ENCODE data around the gene FBXO11.

FBXO11 gene

DNA sequence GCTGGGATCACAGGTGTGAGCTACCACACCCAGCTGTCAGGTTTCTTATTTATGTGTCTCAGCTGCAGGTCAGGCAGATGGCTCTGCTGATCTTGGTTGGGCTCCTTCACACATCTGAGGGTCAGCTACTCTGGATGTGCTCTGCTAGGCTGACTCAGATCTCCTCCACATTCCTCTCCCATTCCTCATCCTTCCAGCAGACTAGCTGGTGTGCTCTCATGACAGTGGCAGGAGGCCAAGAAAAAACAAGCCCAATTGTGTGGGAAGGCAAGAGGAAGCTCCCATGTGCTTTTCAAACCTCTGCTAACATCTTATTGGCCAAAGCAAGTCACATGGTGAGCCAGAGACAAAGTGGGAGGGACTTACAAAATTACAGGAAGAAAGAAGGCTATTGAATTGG, 135.1 kb downstream of the FBXO11 start:
- DNase-seq (ENCODE audit: low read depth, low spot score): peak; percentile 80
- H3K4me3 ChIP-seq (ENCODE audit: low read depth, low read length): no peak overlapping the region
- ChIA-PET CTCF (interaction anchor here (0.9 to 9.2 kb wide), 5 partner anchors 9 to 434 kb away, joined by 3 to 276 read pairs (median 3); partner anchors contain the start of genes MSH2 and MSH6), POLR2A (no interaction called here)
- TF ChIP-seq, protein P1, sequence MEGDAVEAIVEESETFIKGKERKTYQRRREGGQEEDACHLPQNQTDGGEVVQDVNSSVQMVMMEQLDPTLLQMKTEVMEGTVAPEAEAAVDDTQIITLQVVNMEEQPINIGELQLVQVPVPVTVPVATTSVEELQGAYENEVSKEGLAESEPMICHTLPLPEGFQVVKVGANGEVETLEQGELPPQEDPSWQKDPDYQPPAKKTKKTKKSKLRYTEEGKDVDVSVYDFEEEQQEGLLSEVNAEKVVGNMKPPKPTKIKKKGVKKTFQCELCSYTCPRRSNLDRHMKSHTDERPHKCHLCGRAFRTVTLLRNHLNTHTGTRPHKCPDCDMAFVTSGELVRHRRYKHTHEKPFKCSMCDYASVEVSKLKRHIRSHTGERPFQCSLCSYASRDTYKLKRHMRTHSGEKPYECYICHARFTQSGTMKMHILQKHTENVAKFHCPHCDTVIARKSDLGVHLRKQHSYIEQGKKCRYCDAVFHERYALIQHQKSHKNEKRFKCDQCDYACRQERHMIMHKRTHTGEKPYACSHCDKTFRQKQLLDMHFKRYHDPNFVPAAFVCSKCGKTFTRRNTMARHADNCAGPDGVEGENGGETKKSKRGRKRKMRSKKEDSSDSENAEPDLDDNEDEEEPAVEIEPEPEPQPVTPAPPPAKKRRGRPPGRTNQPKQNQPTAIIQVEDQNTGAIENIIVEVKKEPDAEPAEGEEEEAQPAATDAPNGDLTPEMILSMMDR (IDR thresholded peaks at IDR 0.05; ENCODE audit: insufficient read depth, low read length, missing control alignments): no peak

DNA sequence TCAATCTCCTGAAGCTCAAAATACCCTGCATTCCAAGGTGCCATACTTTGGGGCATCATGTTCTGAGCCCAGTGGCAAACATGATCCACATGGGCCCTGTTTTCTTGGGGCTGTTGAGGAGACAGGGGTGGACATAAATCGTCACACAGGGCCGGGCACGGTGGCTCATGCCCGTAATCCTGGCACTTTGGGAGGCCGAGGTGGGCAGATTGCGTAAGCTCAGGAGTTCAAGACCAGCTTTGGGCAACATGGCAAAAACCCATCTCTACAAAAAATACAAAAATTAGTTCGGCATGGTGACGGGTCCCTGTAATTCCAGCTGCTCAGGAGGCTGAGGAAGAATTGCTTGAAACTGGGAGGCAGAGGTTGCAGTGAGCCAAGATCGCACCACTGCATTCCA, 137.0 kb downstream of the FBXO11 start:
- CTCF ChIA-PET: interaction anchor here (1.1 to 9.2 kb wide), 6 partner anchors 9 to 434 kb away, joined by 3 to 276 read pairs (median 30); partner anchors contain the start of gene MSH6
- H3K4me3 ChIP-seq (ENCODE audit: low read depth, low read length): no peak overlapping the region
- POLR2A ChIA-PET: no interaction called here
- TF ChIP-seq, protein P1 (IDR thresholded peaks at IDR 0.05; ENCODE audit: insufficient read depth, low read length, missing control alignments): no peak
- no peak for DNase-seq (ENCODE audit: low read depth, low spot score)

DNA sequence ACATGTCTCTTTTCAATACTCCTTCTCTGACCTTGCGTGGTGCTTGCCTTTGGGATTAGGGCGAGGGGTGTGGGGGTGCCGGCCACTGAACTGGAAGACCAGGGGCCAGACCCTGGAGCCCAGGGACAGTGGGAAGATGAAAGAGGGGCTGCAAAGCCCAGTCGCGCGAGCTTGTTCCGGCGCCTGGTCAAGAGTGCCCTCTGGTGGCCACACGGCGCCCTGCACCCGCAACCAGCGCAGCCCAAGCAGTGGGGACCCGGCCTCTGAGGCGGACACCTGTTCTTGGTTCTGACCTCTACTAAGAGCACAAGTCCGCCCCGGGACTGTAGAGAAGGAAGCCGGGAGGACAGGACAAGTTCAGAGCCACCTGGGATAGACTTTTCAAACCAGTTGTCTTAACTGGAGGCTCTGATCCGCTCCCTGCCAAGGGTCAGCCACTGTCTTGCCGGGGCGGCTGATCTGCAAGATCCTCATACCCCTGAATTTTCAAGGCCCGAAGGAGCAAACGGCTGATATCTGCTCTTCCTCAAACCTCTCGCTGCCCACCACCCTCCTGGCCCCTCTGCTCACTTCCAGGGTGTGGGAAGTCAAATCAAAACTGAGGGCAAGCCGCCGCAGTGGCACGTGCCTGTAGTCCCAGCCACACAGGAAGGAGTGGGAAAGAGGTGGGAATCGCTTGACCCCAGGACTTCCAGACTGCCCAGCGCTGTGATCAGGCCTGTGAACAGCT, 138.3 kb downstream of the FBXO11 start:
- DNase-seq (ENCODE audit: low read depth, low spot score): no peak
- CTCF ChIA-PET: interaction anchor here (0.6 to 9.2 kb wide), 58 partner anchors 9 to 544 kb away, joined by 3 to 276 read pairs (median 4); partner anchors contain the start of genes MSH2 and MSH6
- POLR2A ChIA-PET: no interaction called here
- no peak overlapping the region; the same call in 1 of the 2 replicates for H3K4me3 ChIP-seq (ENCODE audit: low read depth, low read length)
- TF ChIP-seq, protein P1 (IDR thresholded peaks at IDR 0.05; ENCODE audit: insufficient read depth, low read length, missing control alignments): peak; percentile 99

DNA sequence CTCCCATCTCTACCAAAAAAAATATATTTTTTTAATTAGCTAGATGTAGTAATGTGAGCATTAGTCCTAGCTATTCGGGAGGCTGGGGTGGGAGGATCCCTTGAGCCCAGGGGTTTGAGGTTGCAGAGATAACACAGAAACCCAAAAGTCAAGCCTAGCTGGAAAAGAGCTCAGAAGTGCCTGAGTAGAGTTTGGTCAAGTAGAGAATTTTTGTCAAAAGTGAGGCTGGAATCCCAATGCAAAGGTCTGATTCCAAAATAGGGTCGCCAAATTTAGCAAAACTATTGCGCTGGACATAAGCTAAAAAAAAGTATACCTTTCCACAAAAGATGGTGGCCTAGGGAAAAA, 138.8 kb downstream of the FBXO11 start:
- TF ChIP-seq, protein P1 (IDR thresholded peaks at IDR 0.05; ENCODE audit: insufficient read depth, low read length, missing control alignments): no peak
- POLR2A ChIA-PET: no interaction called here
- DNase-seq (ENCODE audit: low read depth, low spot score): no peak
- H3K4me3 ChIP-seq (ENCODE audit: low read depth, low read length): no peak overlapping the region; the same call in 1 of the 2 replicates
- CTCF ChIA-PET: interaction anchor here (0.6 to 9.2 kb wide), 56 partner anchors 10 to 545 kb away, joined by 3 to 276 read pairs (median 4); partner anchors contain the start of genes MSH2 and MSH6

DNA sequence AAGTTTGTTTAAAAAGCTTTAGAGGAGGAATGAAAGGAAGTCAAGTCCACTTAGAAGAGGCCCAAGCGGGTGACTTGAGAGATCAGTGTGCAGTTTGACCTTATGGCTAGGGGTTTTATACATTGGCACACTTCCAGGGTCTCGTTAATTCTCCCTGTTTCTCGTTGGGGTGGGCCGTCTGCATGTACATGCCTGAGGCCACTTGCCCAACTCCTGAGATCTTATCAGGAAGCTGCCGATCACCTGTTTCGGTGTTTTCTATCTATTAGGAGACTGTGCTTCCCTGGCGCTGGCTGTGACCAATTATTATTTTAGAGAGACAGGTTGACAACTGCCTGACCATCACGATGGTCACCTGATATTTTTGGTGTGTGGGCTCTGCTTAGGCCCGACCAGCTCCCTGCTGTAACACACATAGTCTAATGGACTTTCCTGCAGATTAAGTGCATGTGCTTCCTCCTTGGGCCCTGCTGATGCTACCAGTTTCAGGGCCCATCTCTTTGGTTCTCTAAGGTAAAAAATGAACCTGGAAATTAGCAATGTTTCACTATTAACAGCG, 154.4 kb downstream of the FBXO11 start:
- POLR2A ChIA-PET: no interaction called here
- CTCF ChIA-PET: interaction anchor here (1.4 kb wide), 1 partner anchor 315 kb away, joined by 6 read pairs; no protein-coding TSS in a partner anchor
- TF ChIP-seq, protein P1 (IDR thresholded peaks at IDR 0.05; ENCODE audit: insufficient read depth, low read length, missing control alignments): no peak
- no peak for DNase-seq (ENCODE audit: low read depth, low spot score)
- H3K4me3 ChIP-seq (ENCODE audit: low read depth, low read length): no peak overlapping the region

DNA sequence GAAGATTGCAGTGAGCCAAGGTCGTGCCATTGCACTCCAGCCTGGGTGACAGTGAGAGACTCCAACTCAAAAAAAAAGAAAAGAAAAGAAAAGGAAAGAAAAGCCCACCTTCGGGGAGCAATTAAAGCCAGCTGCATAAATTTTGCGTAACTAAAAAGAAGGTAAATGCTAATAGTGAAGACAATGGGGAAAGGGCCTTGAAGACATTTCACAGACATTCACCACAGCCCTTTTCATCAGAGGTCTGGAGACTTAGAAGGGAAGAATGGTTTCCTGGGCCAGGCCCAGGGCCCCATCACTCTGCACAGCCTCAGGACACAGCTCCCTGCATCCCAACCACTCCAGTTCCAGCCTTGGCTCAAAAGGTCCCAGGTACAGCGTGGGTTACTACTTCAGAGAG, 158.4 kb downstream of the FBXO11 start:
- H3K4me3 ChIP-seq (ENCODE audit: low read depth, low read length): no peak overlapping the region
- ChIA-PET POLR2A (no interaction called here), CTCF (interaction anchor here (0.6 to 1.9 kb wide), 3 partner anchors 12 to 403 kb away, joined by 3 to 8 read pairs (median 3); no protein-coding TSS in a partner anchor)
- TF ChIP-seq, protein P1 (IDR thresholded peaks at IDR 0.05; ENCODE audit: insufficient read depth, low read length, missing control alignments): no peak
- no peak for DNase-seq (ENCODE audit: low read depth, low spot score)

All from AG04449 (cell line).